SK-N-MC (cell line): ENCODE measurements around the gene ANKRD2.

Experiments used
- EZH2 ChIP-seq: fragments of 200-600 bp; sonication (generic); IDR thresholded peaks from one replicate; pipeline ENCODE4 v1.6.1; 2017; ENCODE audit warnings: antibody characterized with exemption
- FOXP2 ChIP-seq: optimal IDR thresholded peaks from 2 replicates; pipeline ENCODE3; 2011; ENCODE audit warnings: mild to moderate bottlenecking, moderate library complexity; ENCODE audit not compliant: insufficient read depth; ENCODE audit errors: extremely low read length, control extremely low read depth
- POLR2AphosphoS5 ChIP-seq: IDR thresholded peaks from 2 replicates; pipeline ENCODE4 v1.6.1; 2012; ENCODE audit warnings: mild to moderate bottlenecking, low read depth, low read length, borderline replicate concordance

DNA sequence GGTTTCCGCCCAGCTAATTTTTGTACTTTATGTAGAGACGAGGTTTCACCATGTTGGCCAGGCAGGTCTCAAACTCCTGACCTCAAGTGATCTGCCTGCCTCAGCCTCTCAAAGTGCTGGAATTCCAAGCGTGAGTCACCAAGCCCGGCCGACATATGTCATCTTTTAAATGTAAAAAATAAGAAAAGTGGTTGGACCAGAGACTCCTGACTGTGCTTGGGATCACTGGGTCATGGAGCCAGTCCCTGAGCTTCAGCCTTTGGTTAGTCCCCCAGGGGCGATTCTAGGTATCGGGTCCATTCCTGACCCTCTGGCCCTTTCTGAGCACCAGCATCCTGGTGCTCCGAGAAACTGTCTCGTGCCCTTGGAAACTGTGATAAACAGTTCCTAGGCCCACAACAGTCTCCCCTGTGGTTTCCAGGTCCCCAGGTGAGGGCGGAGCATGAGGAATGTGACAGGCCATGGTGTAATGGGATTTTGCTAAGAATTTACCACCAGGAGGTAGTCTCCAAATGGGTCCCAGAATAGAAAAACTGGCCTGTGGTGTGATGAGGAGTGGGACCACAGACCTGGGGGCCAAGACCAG, 41.1 kb upstream of the ANKRD2 start:
- no peak for TF ChIP-seq EZH2
- no peak for TF ChIP-seq POLR2AphosphoS5
- no peak for TF ChIP-seq FOXP2
